RCC 7860 (cell line): ENCODE measurements around the gene JAML.
"Not testable (repeated sequence)": the region's sequence is repeated elsewhere in the genome, so short reads cannot be mapped to it uniquely, and the experiment has no call there.

Experiments used
- DNase-seq: peaks from one replicate; pipeline ENCODE4 v3.0.0-alpha.2; 2015; ENCODE audit warnings: low spot score
- FAIRE-seq: peaks from 2 replicates; lab custom pipeline; 2012; peaks lifted over from hg19 to GRCh38; lab: Jason Lieb, UNC

Gene JAML

GRCh38 chr11:118199135-118199534 is 25.7 kb downstream of the JAML start:
- FAIRE-seq: no peak
- DNase-seq: no peak

GRCh38 chr11:118198370-118198769 is 26.4 kb downstream of the JAML start:
- DNase-seq: peak; percentile 8

GRCh38 chr11:118194835-118195627 is 29.8 kb downstream of the JAML start:
- DNase-seq (peak; percentile 69), FAIRE-seq (peak; percentile 62)

More at GRCh38 chr11:118198370-118198769, 26.4 kb downstream of the JAML start:
- no peak for FAIRE-seq

- DNase-seq (no peak), FAIRE-seq (no peak)
Observed at GRCh38 chr11:118193910-118194566, 30.8 kb downstream of the JAML start.

- DNase-seq, FAIRE-seq: not testable (repeated sequence)
Observed at GRCh38 chr11:118192817-118193216, 32.0 kb downstream of the JAML start.

GRCh38 chr11:118190942-118191506 is 33.8 kb downstream of the JAML start:
- not testable (repeated sequence) for FAIRE-seq, DNase-seq

GRCh38 chr11:118186346-118187107 is 38.3 kb downstream of the JAML start:
- FAIRE-seq (no peak), DNase-seq (no peak)

- DNase-seq (no peak), FAIRE-seq (no peak)
Observed at GRCh38 chr11:118184784-118185579, 39.8 kb downstream of the JAML start.

- not testable (repeated sequence) for FAIRE-seq, DNase-seq
Observed at GRCh38 chr11:118183691-118184090, 41.1 kb downstream of the JAML start.

GRCh38 chr11:118180300-118180703 is 44.5 kb downstream of the JAML start:
- DNase-seq: no peak

GRCh38 chr11:118176778-118177134 is 48.1 kb downstream of the JAML start:
- FAIRE-seq: no peak

More at GRCh38 chr11:118180300-118180703, 44.5 kb downstream of the JAML start:
- no peak for FAIRE-seq

GRCh38 chr11:118175993-118176777 is 48.6 kb downstream of the JAML start, which contains the start of gene SCN2B:
TSS of gene SCN2B (minus strand) at chr11:118176639. CDS start at chr11:118176431, 208 bp downstream.
- FAIRE-seq (no peak), DNase-seq (no peak)

More at GRCh38 chr11:118176778-118177134, 48.1 kb downstream of the JAML start:
- DNase-seq: no peak

GRCh38 chr11:118175031-118175992 is 49.5 kb downstream of the JAML start:
- DNase-seq: no peak
- FAIRE-seq: no peak

- DNase-seq (no peak), FAIRE-seq (no peak)
Observed at GRCh38 chr11:118174006-118174567, 50.7 kb downstream of the JAML start.

GRCh38 chr11:118172356-118172755 is 52.5 kb downstream of the JAML start:
- no peak for DNase-seq
- no peak for FAIRE-seq

- DNase-seq: peak; percentile 22
- FAIRE-seq: no peak
Observed at GRCh38 chr11:118171269-118172062, 53.3 kb downstream of the JAML start.

GRCh38 chr11:118170882-118171268 is 53.9 kb downstream of the JAML start:
- no peak for DNase-seq
- no peak for FAIRE-seq
